Kasumi-1 (cell line): Measurements from ENCODE around the gene INHBE.
"Not testable (repeated sequence)": the region's sequence is repeated elsewhere in the genome, so short reads cannot be mapped to it uniquely, and the experiment has no call there.

ENCODE experiments used
- DNase-seq, 2 experiments: peaks; one replicate each; lab custom pipeline; 2025; lab: John Stamatoyannopoulos, UW

The INHBE gene

GRCh38 chr12:57476162-57476992 lies 21.3 kb downstream of the INHBE start:
- DNase-seq = peak; percentile 75 to 76

- no peak for DNase-seq
Measured at GRCh38 chr12:57476993-57477709, 22.0 kb downstream of the INHBE start.

GRCh38 chr12:57477710-57478681 lies 22.9 kb downstream of the INHBE start:
- peak; percentile 78 to 80 for DNase-seq

GRCh38 chr12:57479043-57479375 lies 23.9 kb downstream of the INHBE start:
- no peak for DNase-seq

- DNase-seq = no peak
Measured at GRCh38 chr12:57479376-57480115, 24.4 kb downstream of the INHBE start, which contains the start of gene ARHGAP9. Gene ARHGAP9, minus strand, starts transcription at chr12:57479866. Its CDS starts 460 bp downstream, at chr12:57479406.

GRCh38 chr12:57481671-57482070 lies 26.6 kb downstream of the INHBE start:
- no peak for DNase-seq

GRCh38 chr12:57483466-57483865 lies 28.4 kb downstream of the INHBE start:
- no peak for DNase-seq

GRCh38 chr12:57485695-57486094 lies 30.6 kb downstream of the INHBE start:
- no peak for DNase-seq

GRCh38 chr12:57487055-57487596 lies 32.0 kb downstream of the INHBE start:
- no peak for DNase-seq

GRCh38 chr12:57487597-57488401 lies 32.7 kb downstream of the INHBE start, which contains the start of gene MARS1:
Gene MARS1, plus strand, starts transcription at chr12:57488068. Its CDS starts 23 bp downstream, at chr12:57488091.
- peak; percentile 97 for DNase-seq

GRCh38 chr12:57488402-57489156 lies 33.5 kb downstream of the INHBE start:
- DNase-seq = no peak

GRCh38 chr12:57489157-57489641 lies 34.1 kb downstream of the INHBE start:
- DNase-seq = no peak

GRCh38 chr12:57490126-57490525 lies 35.0 kb downstream of the INHBE start:
- no peak for DNase-seq

GRCh38 chr12:57491393-57492280 lies 36.5 kb downstream of the INHBE start:
- DNase-seq = peak; percentile 75 to 88

GRCh38 chr12:57495051-57495701 lies 40.1 kb downstream of the INHBE start:
- DNase-seq = not testable (repeated sequence)

GRCh38 chr12:57496822-57497221 lies 41.7 kb downstream of the INHBE start:
- DNase-seq = no peak
